ENCODE results near the gene KCTD16. TPM values are rescaled to one million over a fixed set of nuclear protein-coding genes. Genes with fewer than 3 reads are reported as not detected.

The KCTD16 gene
- total RNA-seq, 1 experiment from 2014 or later, result 0.64 TPM

DNA sequence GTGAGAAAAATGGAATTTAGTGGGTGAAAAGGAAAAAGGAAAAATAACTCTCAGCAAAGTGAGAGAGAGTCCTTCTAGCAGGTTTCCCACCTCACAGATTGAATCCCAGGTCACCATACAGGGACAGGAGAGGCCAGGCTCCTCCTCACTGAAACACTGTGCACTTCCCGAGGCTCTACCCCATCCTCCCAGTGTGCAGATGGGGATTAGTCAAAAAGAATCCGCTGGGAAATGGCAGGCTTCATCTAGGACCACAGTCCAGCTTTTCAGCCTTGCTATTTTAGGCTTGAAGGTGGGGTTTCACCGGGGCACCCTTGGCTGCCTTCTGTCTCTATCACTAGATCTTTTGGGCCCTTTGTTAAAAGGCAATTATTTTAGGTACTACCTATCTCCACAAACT lies 48.0 kb upstream of the KCTD16 start:
- ChIA-PET RAD21 (ENCODE audit: low non-redundant PET in 1 of 2, low total read pairs in 2 of 2, uncharacterized antibody in 2 of 2, unreplicated experiment in 2 of 2) (no interaction called here), POLR2A (no interaction called here), CTCF (no interaction called here)
- DNase-seq (ENCODE audit: low read depth, low spot score) (no peak), ATAC-seq (no peak)
- no peak overlapping the region for H3K4me2 ChIP-seq (ENCODE audit: low read length)
- H3K9me2 ChIP-seq (ENCODE audit: insufficient read depth), result no peaks in the 10 kb centered on the region
- H2AFZ ChIP-seq (ENCODE audit: low read depth, low read length, poor library complexity, severe bottlenecking), result no peak overlapping the region
- BruUV-seq (replicated peaks), result no TSS peak
- no peaks in the 10 kb centered on the region for H3K27me3 ChIP-seq (ENCODE audit: insufficient read depth, low read length)
- H4K20me1 ChIP-seq (ENCODE audit: insufficient read depth), result no peaks in the 10 kb centered on the region
- H3K79me2 ChIP-seq (ENCODE audit: insufficient read depth, low read length), result no peaks in the 10 kb centered on the region
- no peak overlapping the region for H3K9ac ChIP-seq (ENCODE audit: low read length)
- no peak overlapping the region for H3K4me3 ChIP-seq (replicated peaks in 1 of 2; ENCODE audit: low read depth in 1 of 2, low read length in 2 of 2)
- no peaks in the 10 kb centered on the region for H3K9me3 ChIP-seq (ENCODE audit: control insufficient read depth in 1 of 2, insufficient read depth in 1 of 2, low read depth in 1 of 2, low read length in 2 of 2)
- intact Hi-C loops (cut with micrococcal nuclease), result no loop called here
- TF ChIP-seq ATF3 (IDR thresholded peaks at IDR 0.05) (no peak), RAD21 (IDR thresholded peaks at IDR 0.05; ENCODE audit: low read depth) (no peak)
- no peaks in the 10 kb centered on the region for H3K4me1 ChIP-seq (ENCODE audit: control insufficient read depth in 1 of 2, insufficient read depth in 2 of 2, low read length in 2 of 2)
- H3K27ac ChIP-seq (ENCODE audit: low read depth, low read length), result no peak overlapping the region
- H3K36me3 ChIP-seq (ENCODE audit: control insufficient read depth in 1 of 2, insufficient read depth in 2 of 2, low read length in 2 of 2), result no peaks in the 10 kb centered on the region

DNA sequence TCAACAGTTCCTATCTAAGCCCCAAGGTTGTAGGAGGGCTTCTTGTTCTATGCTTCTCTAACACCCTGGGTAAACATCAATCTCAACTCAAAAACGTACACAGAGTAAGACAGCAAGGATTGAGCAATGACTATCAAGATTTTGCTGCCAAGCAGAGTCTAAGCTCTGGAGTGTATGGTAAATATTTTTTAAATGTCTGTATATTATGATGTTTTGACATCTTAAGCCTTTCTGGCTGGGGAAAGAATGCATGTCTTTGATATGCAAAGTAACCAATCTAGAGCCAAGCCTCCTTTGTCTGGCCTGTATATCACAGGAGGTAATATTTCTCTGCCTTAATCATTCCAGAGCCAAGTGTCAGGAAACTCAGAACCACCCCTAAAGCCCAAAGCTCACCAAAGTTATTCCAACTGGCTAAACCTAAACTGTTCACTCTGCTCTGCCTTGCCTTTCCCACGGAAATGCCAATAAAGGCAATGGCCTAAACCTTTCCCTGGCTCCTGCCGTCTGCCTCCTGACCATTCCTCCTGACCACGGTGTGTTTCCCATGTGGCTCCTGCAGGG lies 45.4 kb upstream of the KCTD16 start:
- Histone ChIP-seq H3K9me2 (ENCODE audit: insufficient read depth) (no peaks in the 10 kb centered on the region), H4K20me1 (ENCODE audit: insufficient read depth) (no peaks in the 10 kb centered on the region), H3K9me3 (ENCODE audit: control insufficient read depth in 1 of 2, insufficient read depth in 1 of 2, low read depth in 1 of 2, low read length in 2 of 2) (no peaks in the 10 kb centered on the region), H3K9ac (ENCODE audit: low read length) (no peak overlapping the region), H3K36me3 (ENCODE audit: control insufficient read depth in 1 of 2, insufficient read depth in 2 of 2, low read length in 2 of 2) (no peaks in the 10 kb centered on the region), H3K27me3 (ENCODE audit: insufficient read depth, low read length) (no peaks in the 10 kb centered on the region), H3K4me1 (ENCODE audit: control insufficient read depth in 1 of 2, insufficient read depth in 2 of 2, low read length in 2 of 2) (no peaks in the 10 kb centered on the region), H3K4me2 (ENCODE audit: low read length) (no peak overlapping the region), H2AFZ (ENCODE audit: low read depth, low read length, poor library complexity, severe bottlenecking) (no peak overlapping the region), H3K4me3 (replicated peaks in 1 of 2; ENCODE audit: low read depth in 1 of 2, low read length in 2 of 2) (no peak overlapping the region), H3K79me2 (ENCODE audit: insufficient read depth, low read length) (no peaks in the 10 kb centered on the region), H3K27ac (ENCODE audit: low read depth, low read length) (no peak overlapping the region)
- TF ChIP-seq ZFX (IDR thresholded peaks at IDR 0.05), result no peak
- TF ChIP-seq YY1 (IDR thresholded peaks at IDR 0.05; ENCODE audit: extremely low read depth, insufficient replicate concordance, low read depth, low read length), result no peak
- no peak for TF ChIP-seq FOSL1 (IDR thresholded peaks at IDR 0.05; ENCODE audit: low read depth)
- TF ChIP-seq SIN3A (IDR thresholded peaks at IDR 0.05; ENCODE audit: low read depth), result no peak
- no peak for TF ChIP-seq SP1 (IDR thresholded peaks at IDR 0.05; ENCODE audit: low read depth)
- TF ChIP-seq EGR1 (IDR thresholded peaks at IDR 0.05; ENCODE audit: low read depth), result no peak
- ChIA-PET RAD21 (ENCODE audit: low non-redundant PET in 1 of 2, low total read pairs in 2 of 2, uncharacterized antibody in 2 of 2, unreplicated experiment in 2 of 2) (no interaction called here), POLR2A (no interaction called here), CTCF (no interaction called here)
- no peak for DNase-seq (ENCODE audit: low read depth, low spot score)
- BruUV-seq (replicated peaks), result no TSS peak
- ATAC-seq, result no peak
- intact Hi-C loops (cut with micrococcal nuclease), result no loop called here

Data from HCT116 (cell line).